Measurements from ENCODE around the gene TBC1D2.

GRCh38 chr9:98219364-98219716 is 36.1 kb downstream of the TBC1D2 start:
- TF ChIP-seq ZNF512 (CRISPR knock-in tag; IDR thresholded peaks at IDR 0.05; ENCODE audit: borderline replicate concordance) = no peak
- TF ChIP-seq MAX (CRISPR knock-in tag; IDR thresholded peaks at IDR 0.05) = no peak
- TF ChIP-seq ZNF121 (CRISPR knock-in tag; IDR thresholded peaks at IDR 0.05) = no peak
- TF ChIP-seq CTCF (IDR thresholded peaks at IDR 0.05) = no peak
- no peak for TF ChIP-seq USF2 (CRISPR knock-in tag; IDR thresholded peaks at IDR 0.05)
- TF ChIP-seq SMAD4 (CRISPR knock-in tag; IDR thresholded peaks at IDR 0.05) = no peak
- no peak for TF ChIP-seq E2F1 (CRISPR knock-in tag; IDR thresholded peaks at IDR 0.05)
- no peak for TF ChIP-seq IRF1 (CRISPR knock-in tag; IDR thresholded peaks at IDR 0.05)
- TF ChIP-seq FOXP4 (CRISPR knock-in tag; IDR thresholded peaks at IDR 0.05) = no peak

Measured in WTC11 (cell line).